Parathyroid adenoma (tissue), 2 donors: ENCODE data around the gene KEL.

Experiments
- H2AFZ ChIP-seq: fragments of 300-600 bp; sonication (generic); one replicate; pipeline ENCODE4 v1.7.0; 2017; ENCODE audit warnings: antibody characterized with exemption, mild to moderate bottlenecking
- H3K27ac ChIP-seq: fragments of 300-600 bp; sonication (generic); one replicate; pipeline ENCODE4 v1.7.0; 2017
- H3K27me3 ChIP-seq: fragments of 300-600 bp; sonication (generic); one replicate; pipeline ENCODE4 v1.7.0; 2017; ENCODE audit warnings: low read length; ENCODE audit not compliant: control insufficient read depth, insufficient read depth
- H3K36me3 ChIP-seq: fragments of 300-600 bp; sonication (generic); one replicate; pipeline ENCODE4 v1.7.0; 2017; ENCODE audit warnings: low read length; ENCODE audit not compliant: control insufficient read depth, insufficient read depth
- H3K4me1 ChIP-seq: fragments of 300-600 bp; sonication (generic); one replicate; pipeline ENCODE4 v1.7.0; 2017; ENCODE audit warnings: control low read depth
- H3K4me2 ChIP-seq: fragments of 300-600 bp; sonication (generic); one replicate; pipeline ENCODE4 v1.7.0; 2017; ENCODE audit warnings: low read length
- H3K4me3 ChIP-seq: fragments of 300-600 bp; sonication (generic); one replicate; pipeline ENCODE4 v1.7.0; 2017; ENCODE audit warnings: low read depth, low read length
- H3K79me2 ChIP-seq: fragments of 300-600 bp; sonication (generic); one replicate; pipeline ENCODE4 v1.7.0; 2017; ENCODE audit warnings: control low read depth
- H3K9ac ChIP-seq: fragments of 300-600 bp; sonication (generic); one replicate; pipeline ENCODE4 v1.7.0; 2017; ENCODE audit warnings: mild to moderate bottlenecking
- H3K9me3 ChIP-seq: fragments of 300-600 bp; sonication (generic); one replicate; pipeline ENCODE4 v1.7.0; 2017; ENCODE audit warnings: low read length; ENCODE audit not compliant: control insufficient read depth
- TF ChIP-seq, protein P1 (sequence below): fragments of 300-600 bp; sonication (generic); IDR thresholded peaks from one replicate; pipeline ENCODE4 v1.7.0; 2017; ENCODE audit warnings: antibody characterized with exemption, mild to moderate bottlenecking
- donor health status: primary hyperparathyroidism.

The KEL gene

GRCh38 chr7:142956951-142957623, 5.1 kb downstream of the KEL start:
- no peaks in the 10 kb centered on the region for H3K27me3 ChIP-seq
- peak overlapping the region; percentile 30 for H3K4me2 ChIP-seq
- no peaks in the 10 kb centered on the region for H3K79me2 ChIP-seq
- H3K9me3 ChIP-seq: no peaks in the 10 kb centered on the region
- no peak overlapping the region for H3K4me3 ChIP-seq
- H3K36me3 ChIP-seq: no peaks in the 10 kb centered on the region
- peaks cover 5% of the 10 kb centered on the region for H3K4me1 ChIP-seq
- no peak overlapping the region for H3K27ac ChIP-seq
- TF ChIP-seq, protein P1, sequence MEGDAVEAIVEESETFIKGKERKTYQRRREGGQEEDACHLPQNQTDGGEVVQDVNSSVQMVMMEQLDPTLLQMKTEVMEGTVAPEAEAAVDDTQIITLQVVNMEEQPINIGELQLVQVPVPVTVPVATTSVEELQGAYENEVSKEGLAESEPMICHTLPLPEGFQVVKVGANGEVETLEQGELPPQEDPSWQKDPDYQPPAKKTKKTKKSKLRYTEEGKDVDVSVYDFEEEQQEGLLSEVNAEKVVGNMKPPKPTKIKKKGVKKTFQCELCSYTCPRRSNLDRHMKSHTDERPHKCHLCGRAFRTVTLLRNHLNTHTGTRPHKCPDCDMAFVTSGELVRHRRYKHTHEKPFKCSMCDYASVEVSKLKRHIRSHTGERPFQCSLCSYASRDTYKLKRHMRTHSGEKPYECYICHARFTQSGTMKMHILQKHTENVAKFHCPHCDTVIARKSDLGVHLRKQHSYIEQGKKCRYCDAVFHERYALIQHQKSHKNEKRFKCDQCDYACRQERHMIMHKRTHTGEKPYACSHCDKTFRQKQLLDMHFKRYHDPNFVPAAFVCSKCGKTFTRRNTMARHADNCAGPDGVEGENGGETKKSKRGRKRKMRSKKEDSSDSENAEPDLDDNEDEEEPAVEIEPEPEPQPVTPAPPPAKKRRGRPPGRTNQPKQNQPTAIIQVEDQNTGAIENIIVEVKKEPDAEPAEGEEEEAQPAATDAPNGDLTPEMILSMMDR: no peak
- H3K9ac ChIP-seq: no peak overlapping the region
- peak overlapping the region; percentile 19 for H2AFZ ChIP-seq

DNA sequence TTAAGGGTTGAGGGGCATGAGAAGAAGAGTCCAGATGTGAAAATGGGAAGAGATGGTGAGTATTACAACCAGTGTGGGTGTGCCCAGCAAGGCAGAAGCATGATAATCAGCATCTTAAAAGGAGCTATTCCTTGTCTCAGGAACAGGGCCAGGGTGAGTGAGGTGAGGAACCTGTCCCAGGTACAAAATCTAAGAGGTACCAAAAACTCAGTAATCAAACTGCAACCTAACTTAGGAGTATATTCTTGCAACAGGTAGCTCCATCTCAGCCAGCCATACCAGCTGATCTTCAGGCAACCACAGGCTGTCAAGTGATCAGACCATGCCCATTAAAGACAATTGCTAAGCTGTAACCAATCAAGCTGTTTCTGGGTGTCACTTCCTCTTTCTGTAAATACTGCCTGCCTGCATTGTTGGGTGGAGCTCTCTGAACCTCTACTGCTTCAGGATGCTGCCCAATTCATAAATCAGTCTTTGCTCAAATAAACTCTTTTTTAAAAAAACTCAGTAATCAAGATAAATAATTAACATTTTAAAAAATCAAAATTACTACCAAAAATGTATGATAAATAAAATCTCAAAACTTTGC, 7.4 kb downstream of the KEL start:
- Histone ChIP-seq H3K27me3 (no peaks in the 10 kb centered on the region), H3K9me3 (no peaks in the 10 kb centered on the region), H3K36me3 (no peaks in the 10 kb centered on the region), H3K4me2 (no peak overlapping the region), H3K4me3 (no peak overlapping the region), H3K79me2 (no peaks in the 10 kb centered on the region), H3K4me1 (peaks cover 5% of the 10 kb centered on the region), H2AFZ (no peak overlapping the region), H3K27ac (no peak overlapping the region), H3K9ac (no peak overlapping the region)
- TF ChIP-seq, protein P1: no peak

- no peak overlapping the region for H2AFZ ChIP-seq
- H3K4me1 ChIP-seq: no peaks in the 10 kb centered on the region
- no peak overlapping the region for H3K4me3 ChIP-seq
- no peak overlapping the region for H3K27ac ChIP-seq
- TF ChIP-seq, protein P1: no peak
- H3K9me3 ChIP-seq: no peaks in the 10 kb centered on the region
- no peaks in the 10 kb centered on the region for H3K79me2 ChIP-seq
- H3K9ac ChIP-seq: no peak overlapping the region
- H3K27me3 ChIP-seq: no peaks in the 10 kb centered on the region
- H3K4me2 ChIP-seq: no peak overlapping the region
- no peaks in the 10 kb centered on the region for H3K36me3 ChIP-seq
Observed at GRCh38 chr7:142950235-142950634, 11.9 kb downstream of the KEL start.

GRCh38 chr7:142948603-142949002, 13.6 kb downstream of the KEL start:
- Histone ChIP-seq H3K9me3 (no peaks in the 10 kb centered on the region), H3K36me3 (no peaks in the 10 kb centered on the region), H2AFZ (no peak overlapping the region), H3K79me2 (no peaks in the 10 kb centered on the region), H3K27me3 (no peaks in the 10 kb centered on the region), H3K4me1 (no peaks in the 10 kb centered on the region), H3K4me3 (no peak overlapping the region), H3K4me2 (no peak overlapping the region), H3K27ac (no peak overlapping the region), H3K9ac (no peak overlapping the region)
- TF ChIP-seq, protein P1: no peak

DNA sequence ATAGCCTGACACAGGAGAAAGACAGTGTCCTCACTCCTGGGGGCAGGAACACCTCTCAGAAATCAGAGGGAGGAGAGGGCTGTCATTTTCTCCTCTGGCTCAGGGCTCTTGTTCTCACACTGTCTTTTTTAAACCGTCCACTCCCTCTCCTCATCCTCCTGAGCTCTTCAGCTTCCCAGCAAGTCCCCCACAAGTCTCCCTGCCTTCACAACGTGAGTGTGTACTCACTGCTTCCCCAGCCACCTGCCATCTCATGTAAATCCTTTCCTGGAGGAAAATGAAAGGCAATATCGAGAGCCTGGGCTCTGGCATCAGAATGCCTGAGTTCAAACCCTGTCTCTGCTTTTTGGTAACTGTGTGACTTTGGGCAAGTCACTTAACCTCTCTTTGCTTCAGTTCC, 17.2 kb downstream of the KEL start:
- H3K4me3 ChIP-seq: no peak overlapping the region
- no peak overlapping the region for H3K4me2 ChIP-seq
- H3K27ac ChIP-seq: no peak overlapping the region
- H3K27me3 ChIP-seq: no peaks in the 10 kb centered on the region
- H3K4me1 ChIP-seq: no peaks in the 10 kb centered on the region
- H3K9me3 ChIP-seq: no peaks in the 10 kb centered on the region
- H2AFZ ChIP-seq: no peak overlapping the region
- no peak overlapping the region for H3K9ac ChIP-seq
- TF ChIP-seq, protein P1: no peak
- H3K36me3 ChIP-seq: no peaks in the 10 kb centered on the region
- no peaks in the 10 kb centered on the region for H3K79me2 ChIP-seq
